HG03045 (cell line): ENCODE data around the gene HMCN2.
"Not testable (repeated sequence)": the region's sequence is repeated elsewhere in the genome, so short reads cannot be mapped to it uniquely, and the experiment has no call there.

Experiments
- ATAC-seq: cut with Tn5 transposase; IDR thresholded peaks from one replicate; pipeline ENCODE4 v1.9.1; 2021; ENCODE audit warnings: mild to moderate bottlenecking, moderate library complexity; ENCODE audit not compliant: unreplicated experiment

The HMCN2 gene

GRCh38 chr9:130430232-130430631 lies 164.7 kb downstream of the HMCN2 start:
- no peak for ATAC-seq

GRCh38 chr9:130430734-130431535 lies 165.4 kb downstream of the HMCN2 start:
- ATAC-seq: no peak

GRCh38 chr9:130431536-130432303 lies 166.2 kb downstream of the HMCN2 start:
- no peak for ATAC-seq

- no peak for ATAC-seq
Measured at GRCh38 chr9:130432362-130432761, 166.8 kb downstream of the HMCN2 start.

- no peak for ATAC-seq
Measured at GRCh38 chr9:130432796-130433167, 167.2 kb downstream of the HMCN2 start.

GRCh38 chr9:130433168-130433946 lies 167.8 kb downstream of the HMCN2 start:
- no peak for ATAC-seq

- no peak for ATAC-seq
Measured at GRCh38 chr9:130433947-130434262, 168.3 kb downstream of the HMCN2 start.

- not testable (repeated sequence) for ATAC-seq
Measured at GRCh38 chr9:130434656-130435055, 169.1 kb downstream of the HMCN2 start.

- ATAC-seq: no peak
Measured at GRCh38 chr9:130437011-130437789, 171.6 kb downstream of the HMCN2 start.

GRCh38 chr9:130438382-130438981 lies 172.9 kb downstream of the HMCN2 start:
- ATAC-seq: no peak

GRCh38 chr9:130441031-130441430 lies 175.5 kb downstream of the HMCN2 start:
- no peak for ATAC-seq

GRCh38 chr9:130442746-130443455 lies 177.3 kb downstream of the HMCN2 start:
- no peak for ATAC-seq

GRCh38 chr9:130443456-130443801 lies 177.9 kb downstream of the HMCN2 start:
- ATAC-seq: no peak

- no peak for ATAC-seq
Measured at GRCh38 chr9:130443840-130444492, 178.4 kb downstream of the HMCN2 start.

GRCh38 chr9:130444565-130445221 lies 179.1 kb downstream of the HMCN2 start, which contains the start of gene ASS1:
TSS of gene ASS1 (plus strand) at chr9:130444961. CDS start at chr9:130452229, 7,268 bp downstream.
- ATAC-seq: no peak

- ATAC-seq: no peak
Measured at GRCh38 chr9:130445268-130445983, 179.9 kb downstream of the HMCN2 start.

- no peak for ATAC-seq
Measured at GRCh38 chr9:130446101-130446861, 180.7 kb downstream of the HMCN2 start.
